ENCODE measurements around the gene PTPRN2.
"Not testable (repeated sequence)": the region's sequence is repeated elsewhere in the genome, so short reads cannot be mapped to it uniquely, and the experiment has no call there.

The PTPRN2 gene

GRCh38 chr7:158331826-158332450, 255.7 kb downstream of the PTPRN2 start:
- not testable (repeated sequence) for DNase-seq

GRCh38 chr7:158329686-158330085, 257.9 kb downstream of the PTPRN2 start:
- no peak for DNase-seq

- no peak for DNase-seq
These were observed 258.5 kb downstream of the PTPRN2 start for GRCh38 chr7:158329014-158329610.

GRCh38 chr7:158328376-158329013, 259.1 kb downstream of the PTPRN2 start:
- DNase-seq = no peak

GRCh38 chr7:158327571-158328180, 259.9 kb downstream of the PTPRN2 start:
- no peak for DNase-seq

GRCh38 chr7:158327012-158327411, 260.6 kb downstream of the PTPRN2 start:
- DNase-seq = no peak

- DNase-seq = no peak
These were observed 261.9 kb downstream of the PTPRN2 start for GRCh38 chr7:158325530-158326381.

GRCh38 chr7:158324397-158325360, 262.9 kb downstream of the PTPRN2 start:
- DNase-seq = no peak

GRCh38 chr7:158323741-158324396, 263.8 kb downstream of the PTPRN2 start:
- no peak for DNase-seq

- DNase-seq = no peak
These were observed 264.8 kb downstream of the PTPRN2 start for GRCh38 chr7:158322616-158323530.

- no peak for DNase-seq
These were observed 265.5 kb downstream of the PTPRN2 start for GRCh38 chr7:158321936-158322615.

- DNase-seq = no peak
These were observed 266.4 kb downstream of the PTPRN2 start for GRCh38 chr7:158321056-158321700.

GRCh38 chr7:158320328-158320727, 267.3 kb downstream of the PTPRN2 start:
- no peak for DNase-seq

- DNase-seq = no peak
These were observed 269.1 kb downstream of the PTPRN2 start for GRCh38 chr7:158318511-158318913.

- no peak for DNase-seq
These were observed 270.1 kb downstream of the PTPRN2 start for GRCh38 chr7:158317238-158318205.

- DNase-seq = no peak
These were observed 271.1 kb downstream of the PTPRN2 start for GRCh38 chr7:158316466-158317031.

- no peak for DNase-seq
These were observed 271.7 kb downstream of the PTPRN2 start for GRCh38 chr7:158315881-158316280.
